ENCODE results near the gene PTPRCAP. TPM values are rescaled to one million over a fixed set of nuclear protein-coding genes. Genes with fewer than 3 reads are reported as not detected.

PTPRCAP gene
- total and polyA plus RNA-seq, 2 experiments from 2014 or later = 3.3 to 3.5 TPM

- TF ChIP-seq ZNF462 (CRISPR knock-in tag; IDR thresholded peaks at IDR 0.05) (no peak), ZNF331 (CRISPR knock-in tag; IDR thresholded peaks at IDR 0.05; ENCODE audit: low read depth) (no peak)
These were observed 17.3 kb downstream of the PTPRCAP start (continued) for GRCh38 chr11:67420147-67420645.

GRCh38 chr11:67419325-67420049, 18.0 kb downstream of the PTPRCAP start:
- no peak for TF ChIP-seq EZH2 (IDR thresholded peaks at IDR 0.05; ENCODE audit: low read depth, unreplicated experiment)
- no peak for TF ChIP-seq POLR2AphosphoS5 (IDR thresholded peaks at IDR 0.05; ENCODE audit: low read depth)
- TF ChIP-seq ETS1 (IDR thresholded peaks at IDR 0.05) = no peak
- no peak for TF ChIP-seq STAT1 (IDR thresholded peaks at IDR 0.05; ENCODE audit: unreplicated experiment)
- TF ChIP-seq CREB1 (CRISPR knock-in tag; IDR thresholded peaks at IDR 0.05; ENCODE audit: low read depth) = no peak
- DNase-seq (ENCODE audit: low spot score) = no peak
- Mint-ChIP-seq H3K4me1 (peaks cover 19% of the 10 kb centered on the region), H3K27ac (no peak overlapping the region), H3K4me3 (peak overlapping the region; percentile 69; the same call in 1 of the 3 replicates), H3K9me3 (no peaks in the 10 kb centered on the region), H3K36me3 (ENCODE audit: low read depth) (no peaks in the 10 kb centered on the region), H3K27me3 (ENCODE audit: insufficient read depth, low read depth, poor library complexity) (peaks cover 22% of the 10 kb centered on the region)
- no peak for ATAC-seq
- Histone ChIP-seq H3K27ac (ENCODE audit: low read depth) (no peak overlapping the region), H4K20me1 (replicated peaks; ENCODE audit: insufficient read depth) (no peaks in the 10 kb centered on the region), H3K4me1 (ENCODE audit: insufficient read depth) (peaks cover 15% of the 10 kb centered on the region; the same call in 1 of the 2 replicates), H2AFZ (no peak overlapping the region), H3K4me3 (peak overlapping the region; percentile 67; the same call in 1 of the 2 replicates), H3K79me2 (replicated peaks; ENCODE audit: insufficient read depth) (no peaks in the 10 kb centered on the region), H3K4me2 (no peak overlapping the region; the same call in 1 of the 2 replicates), H3K27me3 (ENCODE audit: insufficient read depth) (0 out of 2 replicates have a peak, but pooled peaks cover 5% of the 10 kb centered on the region), H3K36me3 (ENCODE audit: insufficient read depth) (no peaks in the 10 kb centered on the region), H3F3A (replicated peaks; ENCODE audit: low read depth) (no peaks in the 10 kb centered on the region), H3K9me2 (ENCODE audit: insufficient read depth) (no peaks in the 10 kb centered on the region)
